ENCODE data around the gene TNFRSF13B.

DNA sequence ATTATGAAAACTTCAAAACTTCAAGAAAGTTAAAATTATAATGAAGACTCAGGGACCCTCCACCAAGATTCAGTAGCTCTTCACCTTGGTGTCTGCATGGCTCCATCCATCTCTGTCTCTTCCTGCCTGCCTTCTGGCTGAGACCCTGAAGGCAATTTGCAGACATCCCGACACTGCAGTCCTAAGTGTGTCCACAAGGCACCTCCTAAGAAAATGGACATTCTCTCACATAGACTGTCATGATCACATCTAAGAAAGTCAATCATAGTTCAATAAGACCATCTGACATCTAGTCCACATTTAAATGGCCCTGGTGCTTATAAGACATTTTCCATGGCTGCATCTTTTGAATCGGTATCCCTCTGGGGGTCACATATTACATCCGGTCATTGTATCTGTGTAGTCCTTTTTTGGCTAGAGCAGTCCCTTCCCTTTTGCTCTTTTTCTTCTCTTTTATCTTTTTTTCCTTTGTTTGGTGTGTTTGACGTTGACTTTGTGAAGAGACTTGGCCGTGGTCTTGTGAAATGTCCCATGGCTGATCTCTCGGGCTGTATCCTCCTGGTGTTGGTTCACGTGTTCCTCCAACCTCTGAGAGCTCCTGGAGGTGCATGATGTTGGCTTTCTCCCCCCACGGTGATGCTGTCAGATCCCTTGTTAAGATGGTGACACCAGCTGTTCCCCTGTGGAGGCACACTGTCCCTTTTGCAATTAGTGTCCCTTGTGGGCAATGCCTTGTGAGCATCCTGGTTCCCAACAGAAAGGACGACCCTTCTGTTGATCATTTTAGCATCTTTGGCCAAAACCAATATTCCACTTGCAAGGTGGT lies 5.0 kb upstream of the TNFRSF13B start:
- TF ChIP-seq CTCF (conservative IDR thresholded peaks at IDR 0.05; ENCODE audit: low read depth, low read length), result no peak
- TF ChIP-seq EZH2 (IDR thresholded peaks at IDR 0.05; ENCODE audit: low read length, unreplicated experiment), result no peak
- TF ChIP-seq EZH2phosphoT487 (IDR thresholded peaks at IDR 0.05; ENCODE audit: borderline replicate concordance, low read length), result no peak
